Panc1 (cell line): Measurements from ENCODE around the gene MRPL51.

Experiments used
- CTCF ChIP-seq: fragments of 450-650 bp; IDR thresholded peaks from 2 replicates; pipeline ENCODE4 v1.5.1; 2017; ENCODE audit warnings: mild to moderate bottlenecking
- REST ChIP-seq, 2 experiments: IDR thresholded peaks; 2 replicates each; pipeline ENCODE4 v1.6.1; 2011 to 2012; ENCODE audit warnings: low read depth in 2 of 2, control low read depth in 1 of 2, low read length in 1 of 2, mild to moderate bottlenecking in 1 of 2, moderate library complexity in 1 of 2; ENCODE audit not compliant: insufficient read depth in 1 of 2

- TF ChIP-seq REST (IDR thresholded peaks at IDR 0.05; ENCODE audit: insufficient read depth in 1 of 2, low read depth in 2 of 2, low read length in 1 of 2) (no peak; a peak in 1 of 4 replicates), CTCF (no peak)
Measured at GRCh38 chr12:6492838-6493496, at the start of gene MRPL51.
